NCI-H1417 (cell line): ENCODE measurements around the gene BCL7B.
"Not testable (repeated sequence)": the region's sequence is repeated elsewhere in the genome, so short reads cannot be mapped to it uniquely, and the experiment has no call there.

Experiments used
- DNase-seq, 3 experiments: peaks; one replicate each; lab custom pipeline; 2025; lab: John Stamatoyannopoulos, UW

BCL7B gene

GRCh38 chr7:73572767-73573186, 15.3 kb upstream of the BCL7B start:
- no peak for DNase-seq

DNA sequence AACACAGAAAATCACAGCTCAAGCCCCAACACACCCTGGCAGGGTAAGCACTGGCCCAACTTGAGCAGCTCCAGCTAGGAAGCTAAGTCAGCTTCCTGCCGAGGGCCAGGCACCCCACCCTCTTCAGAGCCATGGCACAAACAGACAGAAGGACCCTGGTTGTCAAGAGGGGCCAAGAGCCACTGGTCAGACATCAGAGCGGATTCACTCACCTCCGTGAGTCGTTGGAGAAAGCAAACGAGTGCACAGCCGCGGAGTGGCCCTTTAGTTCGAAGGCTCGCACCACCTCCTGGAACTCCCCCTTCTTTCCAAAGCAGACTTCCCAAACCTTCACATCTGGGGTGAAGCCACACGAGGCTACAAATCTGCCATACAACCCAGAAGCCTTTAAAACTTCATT, 13.5 kb upstream of the BCL7B start:
- DNase-seq = no peak

GRCh38 chr7:73570521-73570920, 13.0 kb upstream of the BCL7B start:
- DNase-seq = no peak

GRCh38 chr7:73569042-73569608, 11.6 kb upstream of the BCL7B start:
- DNase-seq = no peak

GRCh38 chr7:73567846-73568685, 10.6 kb upstream of the BCL7B start:
- no peak for DNase-seq

- no peak for DNase-seq
Measured at GRCh38 chr7:73567140-73567539, 9.7 kb upstream of the BCL7B start.

- not testable (repeated sequence) for DNase-seq
Measured at GRCh38 chr7:73566431-73566830, 8.9 kb upstream of the BCL7B start.

DNA sequence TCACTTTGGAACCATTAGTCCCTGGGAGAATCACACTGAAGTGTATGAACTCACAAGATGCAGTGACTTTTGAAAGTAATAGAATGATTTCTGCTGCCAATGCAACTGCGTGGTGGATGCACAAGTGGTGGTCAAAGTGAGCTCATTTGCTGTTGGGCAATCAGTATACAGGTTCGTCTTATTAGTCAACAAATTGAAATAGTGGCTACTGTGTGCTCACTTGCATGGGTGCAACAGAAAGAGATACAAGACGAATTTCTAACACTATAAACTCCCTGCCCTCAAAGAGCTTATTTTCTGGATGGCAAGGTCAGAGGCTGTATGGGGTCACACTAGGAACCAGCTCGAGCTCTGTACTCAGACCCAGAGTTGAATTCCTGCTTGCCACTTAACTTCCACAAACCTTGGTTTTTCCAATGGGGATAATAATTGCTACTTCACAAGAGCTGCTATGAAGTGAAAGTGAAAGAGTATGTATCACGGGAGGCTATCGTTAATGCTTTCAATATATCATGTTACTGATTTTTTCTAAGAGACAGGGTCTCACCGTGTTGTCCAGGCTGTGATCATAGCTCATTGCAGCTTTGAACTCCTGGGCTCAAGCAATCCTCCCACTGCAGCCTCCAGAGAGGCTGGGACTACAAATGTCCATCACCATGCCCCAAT, 8.3 kb upstream of the BCL7B start:
- DNase-seq = no peak

DNA sequence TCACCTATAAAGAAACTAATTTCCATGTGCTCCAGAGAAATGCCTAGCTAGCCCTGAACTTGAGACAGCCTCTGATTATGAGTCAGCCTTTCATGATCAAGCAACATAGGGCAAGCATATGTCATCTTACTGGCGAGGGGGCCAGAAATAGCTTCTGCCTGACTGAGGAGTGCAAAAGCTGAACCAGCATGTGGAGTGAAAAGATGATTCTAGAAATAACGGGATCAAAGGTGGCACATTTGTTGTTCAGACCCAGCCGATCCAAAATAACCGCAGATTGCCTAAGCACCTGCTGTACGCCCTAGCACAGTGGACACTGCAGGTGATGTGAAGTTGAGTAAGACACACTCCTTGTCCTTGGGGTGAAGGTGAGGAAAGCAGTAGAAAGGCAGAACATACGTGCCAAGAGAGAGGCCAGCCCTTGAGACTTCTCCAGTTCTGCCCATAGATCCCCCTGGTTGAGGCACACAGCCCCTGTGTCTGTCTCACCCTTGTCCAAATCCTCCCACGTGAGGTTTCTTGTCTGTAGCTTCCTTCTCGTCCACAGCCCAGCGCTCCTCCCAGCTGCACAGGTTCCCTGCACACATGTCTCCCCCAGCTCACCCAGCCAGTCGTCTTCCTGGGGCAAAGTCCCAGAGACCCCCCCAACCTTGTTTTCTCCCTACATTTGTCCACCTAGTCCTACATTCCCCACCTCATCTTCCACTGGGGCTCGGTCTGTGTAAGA, 2.8 kb upstream of the BCL7B start:
- DNase-seq = no peak

GRCh38 chr7:73557108-73557396, 438 bp downstream of the BCL7B start:
- peak; percentile 95 to 96 (median 96) for DNase-seq

- no peak for DNase-seq
Measured at GRCh38 chr7:73556208-73557107, 1.0 kb downstream of the BCL7B start.

DNA sequence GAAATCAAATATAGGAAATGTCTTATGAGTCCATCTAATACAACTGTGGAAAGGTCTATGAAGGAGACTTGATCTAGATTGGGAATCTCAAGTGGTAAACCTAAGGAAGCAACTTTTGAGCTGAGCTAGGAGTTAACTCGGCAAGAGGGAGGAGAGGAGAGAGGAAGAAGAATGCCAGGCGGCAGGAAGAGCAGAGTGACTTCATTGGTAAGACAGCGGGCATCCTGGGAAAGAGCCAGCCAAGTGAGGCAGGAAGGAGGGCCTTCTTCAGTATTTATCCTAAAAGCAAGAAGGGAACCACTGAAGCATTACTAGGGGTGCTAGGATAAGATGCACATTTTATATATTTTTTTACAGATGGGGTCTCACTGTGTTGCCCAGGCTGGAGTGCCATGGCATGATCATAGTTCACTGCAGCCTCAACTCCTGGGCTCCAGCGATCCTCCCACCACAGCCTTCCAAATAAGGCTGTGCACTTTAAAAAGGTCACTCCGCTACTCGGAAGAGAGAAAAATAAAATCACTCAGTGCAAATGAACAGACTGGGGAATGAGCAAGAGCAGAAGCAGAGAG, 2.0 kb downstream of the BCL7B start:
- DNase-seq = no peak

- not testable (repeated sequence) for DNase-seq
Measured at GRCh38 chr7:73550093-73550492, 7.4 kb downstream of the BCL7B start.

GRCh38 chr7:73549176-73549575, 8.3 kb downstream of the BCL7B start:
- no peak for DNase-seq

GRCh38 chr7:73547841-73548240, 9.6 kb downstream of the BCL7B start:
- DNase-seq = no peak

DNA sequence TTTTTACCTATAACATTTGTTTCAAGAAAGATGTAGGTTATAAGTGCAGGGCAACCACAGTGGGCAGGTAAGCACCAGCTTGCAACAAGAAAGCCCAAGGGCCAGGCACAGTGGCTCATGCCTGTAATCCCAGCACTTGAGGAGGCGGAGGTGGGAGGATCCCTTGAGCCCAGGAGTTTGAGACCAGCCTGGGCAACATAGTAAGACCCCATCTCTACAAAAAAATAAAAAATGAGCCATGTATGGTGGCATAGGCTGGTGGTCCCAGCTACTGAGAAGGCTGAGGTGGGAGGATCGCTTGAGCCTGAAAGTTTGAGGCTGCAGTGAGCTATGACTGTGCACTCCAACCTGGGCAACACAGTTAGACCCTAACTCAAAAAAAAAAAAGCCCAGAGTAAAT, 12.8 kb downstream of the BCL7B start:
- DNase-seq = no peak

DNA sequence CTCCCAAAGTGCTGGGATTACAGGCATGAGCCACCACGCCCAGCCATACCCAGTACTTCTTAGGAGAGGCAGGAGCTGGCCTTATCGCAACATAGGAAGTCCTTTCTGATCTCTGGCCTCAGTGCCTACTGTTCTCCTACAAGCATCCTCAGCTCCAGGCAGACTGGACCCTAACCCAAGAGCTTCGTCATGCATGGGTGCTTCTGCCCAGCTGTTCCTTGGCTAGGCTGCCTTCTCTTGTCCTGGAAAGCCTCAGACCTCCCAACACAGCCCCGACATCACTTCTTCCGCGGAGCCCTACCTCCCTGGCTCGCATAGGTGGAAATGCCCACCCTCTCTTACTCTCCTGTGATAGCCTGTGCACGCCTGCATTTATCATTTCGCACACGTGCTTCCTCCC, 15.8 kb downstream of the BCL7B start:
- no peak for DNase-seq

DNA sequence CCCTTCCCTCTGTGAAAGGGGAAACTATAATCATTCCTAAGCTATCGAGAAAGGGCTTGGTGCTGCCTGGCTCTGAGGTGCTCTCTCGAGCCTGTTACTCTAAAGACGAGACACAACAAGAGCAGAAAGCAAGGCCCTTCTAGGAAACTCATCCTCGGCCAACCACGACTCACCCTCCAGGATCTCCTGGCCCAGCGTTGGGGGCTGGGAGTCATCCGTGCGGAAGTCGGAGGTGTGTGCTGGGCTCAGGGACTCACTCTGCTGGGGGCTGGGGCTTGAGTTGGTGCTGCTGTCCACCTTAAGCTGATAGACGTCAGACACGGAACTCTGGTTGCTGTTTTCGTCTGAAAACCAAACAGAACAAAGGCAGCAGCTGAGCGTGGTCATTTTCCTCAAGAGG, 17.8 kb downstream of the BCL7B start:
- no peak for DNase-seq

DNA sequence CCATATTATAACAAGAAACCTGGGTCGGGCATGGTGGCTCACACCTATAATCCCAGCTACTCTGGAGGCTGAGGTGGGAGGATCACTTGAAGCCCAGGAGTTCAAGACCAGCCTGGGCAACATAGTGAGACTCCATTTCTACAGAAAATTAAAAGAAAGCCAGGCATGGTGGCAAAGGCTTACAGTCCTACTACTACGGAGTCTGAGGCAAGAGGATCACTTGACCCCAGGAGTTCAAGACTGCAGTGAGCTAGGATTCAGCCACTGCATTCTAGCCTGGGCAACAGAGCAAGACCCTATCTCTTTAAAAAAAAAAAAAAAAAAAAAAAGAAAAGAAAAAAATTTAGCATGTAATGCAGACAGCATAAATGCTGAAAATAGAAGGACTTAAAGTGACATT, 19.0 kb downstream of the BCL7B start:
- DNase-seq = not testable (repeated sequence)

DNA sequence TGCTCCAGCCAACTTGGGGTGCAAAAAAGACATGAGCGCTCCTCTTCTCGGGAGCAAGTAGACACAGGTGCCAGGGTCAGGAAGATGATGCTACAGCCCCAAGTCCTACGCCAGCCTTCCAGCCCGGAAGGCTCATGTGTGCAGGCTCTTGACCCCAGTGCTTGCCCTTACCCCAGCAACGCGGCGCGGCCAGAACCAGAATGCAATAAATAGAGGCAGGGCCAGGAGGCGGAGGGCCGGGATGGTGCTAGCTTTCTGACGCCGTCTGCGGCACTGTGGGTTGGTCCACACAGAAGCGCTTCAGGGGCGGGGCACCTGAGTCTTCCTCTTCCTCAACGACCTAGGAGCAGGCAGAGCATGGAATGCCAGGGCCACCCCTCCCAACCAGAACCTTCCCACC, 20.4 kb downstream of the BCL7B start:
- DNase-seq = no peak

DNA sequence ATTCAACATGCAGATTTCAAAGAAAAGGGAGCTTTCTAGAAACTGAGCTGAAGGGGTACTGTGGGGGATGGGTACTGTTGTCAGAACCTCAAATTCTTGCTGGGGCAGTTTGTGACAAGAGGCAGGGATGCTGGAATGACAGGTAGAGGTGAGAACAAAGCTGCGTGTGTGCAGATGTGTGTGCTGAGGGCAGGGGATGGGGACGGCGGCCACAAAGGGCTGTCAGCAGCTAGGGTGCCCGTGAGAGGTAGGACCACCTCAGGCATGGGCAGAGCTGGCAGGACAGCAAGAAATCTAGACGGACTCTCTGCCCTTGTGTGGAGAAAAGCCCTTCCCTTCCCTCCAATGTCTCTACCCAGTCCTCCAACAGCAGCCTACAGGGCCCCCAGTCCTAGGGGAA, 21.0 kb downstream of the BCL7B start:
- DNase-seq = no peak
